Osteocyte (in vitro differentiated cells): Measurements from ENCODE around the gene PSMG2. TPM values are rescaled to one million over a fixed set of nuclear protein-coding genes. Genes with fewer than 3 reads are reported as not detected.

Experiments
- DNase-seq: peaks from one replicate; pipeline ENCODE4 v3.0.0; 2021; ENCODE audit warnings: mixed read lengths; ENCODE audit not compliant: unreplicated experiment; ENCODE audit errors: extremely low spot score
- H3K27ac Mint-ChIP-seq: one replicate; pipeline ENCODE4 v1.8.0; 2021; ENCODE audit warnings: mild to moderate bottlenecking, mixed read lengths; ENCODE audit not compliant: unreplicated experiment
- H3K27me3 Mint-ChIP-seq: one replicate; pipeline ENCODE4 v1.8.0; 2021; ENCODE audit warnings: mixed read lengths; ENCODE audit not compliant: unreplicated experiment
- H3K36me3 Mint-ChIP-seq: one replicate; pipeline ENCODE4 v1.8.0; 2021; ENCODE audit warnings: mixed read lengths; ENCODE audit not compliant: unreplicated experiment
- H3K4me1 Mint-ChIP-seq: one replicate; pipeline ENCODE4 v1.8.0; 2021; ENCODE audit warnings: mixed read lengths; ENCODE audit not compliant: unreplicated experiment
- H3K4me3 Mint-ChIP-seq: one replicate; pipeline ENCODE4 v1.8.0; 2021; ENCODE audit warnings: mild to moderate bottlenecking, moderate library complexity, mixed read lengths; ENCODE audit not compliant: unreplicated experiment
- H3K9me3 Mint-ChIP-seq: one replicate; pipeline ENCODE4 v1.8.0; 2021; ENCODE audit warnings: mixed read lengths; ENCODE audit not compliant: unreplicated experiment
- CTCF ChIP-seq: fragments of 200-600 bp; sonication (generic); IDR thresholded peaks from 2 replicates; pipeline ENCODE4 v1.5.0; 2021; ENCODE audit warnings: antibody characterized with exemption, mild to moderate bottlenecking, moderate library complexity
- total RNA-seq: library from RNA; stranded (reverse); gene quantifications from 2 replicates; pipeline ENCODE4 v1.2.1, GENCODE V29; 2021

PSMG2 gene
- total RNA-seq, 1 donor from 2014 or later = 63.4 TPM

GRCh38 chr18:12770469-12771219 is 67.8 kb downstream of the PSMG2 start:
- Mint-ChIP-seq H3K4me1 (no peaks in the 10 kb centered on the region), H3K4me3 (no peak overlapping the region), H3K27me3 (no peaks in the 10 kb centered on the region), H3K36me3 (no peaks in the 10 kb centered on the region), H3K9me3 (no peaks in the 10 kb centered on the region), H3K27ac (no peak overlapping the region)
- TF ChIP-seq CTCF = no peak
- no peak for DNase-seq

- no peak overlapping the region for H3K27ac Mint-ChIP-seq
- H3K27me3 Mint-ChIP-seq = no peaks in the 10 kb centered on the region
- DNase-seq = no peak
- no peaks in the 10 kb centered on the region for H3K4me1 Mint-ChIP-seq
- no peak for TF ChIP-seq CTCF
- H3K4me3 Mint-ChIP-seq = no peak overlapping the region
- no peaks in the 10 kb centered on the region for H3K36me3 Mint-ChIP-seq
- H3K9me3 Mint-ChIP-seq = no peaks in the 10 kb centered on the region
These were observed 69.3 kb downstream of the PSMG2 start for GRCh38 chr18:12772111-12772510.

GRCh38 chr18:12773369-12773768 is 70.5 kb downstream of the PSMG2 start:
- no peak for TF ChIP-seq CTCF
- DNase-seq = no peak
- Mint-ChIP-seq H3K36me3 (no peaks in the 10 kb centered on the region), H3K9me3 (no peaks in the 10 kb centered on the region), H3K4me3 (no peak overlapping the region), H3K27me3 (no peaks in the 10 kb centered on the region), H3K27ac (no peak overlapping the region), H3K4me1 (no peaks in the 10 kb centered on the region)

- Mint-ChIP-seq H3K27me3 (no peaks in the 10 kb centered on the region), H3K9me3 (no peaks in the 10 kb centered on the region), H3K36me3 (no peaks in the 10 kb centered on the region), H3K4me3 (no peak overlapping the region), H3K4me1 (no peaks in the 10 kb centered on the region), H3K27ac (no peak overlapping the region)
- TF ChIP-seq CTCF = no peak
- DNase-seq = no peak
These were observed 72.1 kb downstream of the PSMG2 start for GRCh38 chr18:12774982-12775381.

Other genes starting within 250 kb of the PSMG2 start
- 47.0 and 53.6 TPM in 2 replicates for gene SPIRE1, start 44.9 kb upstream of the PSMG2 start, total RNA-seq
- 6.9 and 7.2 TPM in 2 replicates for gene CEP76, start 319 bp upstream of the PSMG2 start, total RNA-seq
- 27.1 and 28.6 TPM in 2 replicates for gene PTPN2, start 181.2 kb downstream of the PSMG2 start, total RNA-seq
- 47.5 and 48.0 TPM in 2 replicates for gene SEH1L, start 245.0 kb downstream of the PSMG2 start, total RNA-seq